Left ventricle myocardium inferior (tissue), 1 donor: ENCODE data around the gene HSD17B4. TPM values are rescaled to one million over a fixed set of nuclear protein-coding genes. Genes with fewer than 3 reads are reported as not detected.

Experiments
- DNase-seq: peaks from one replicate; pipeline ENCODE4 v3.0.0-alpha.2; 2020
- H3K27ac ChIP-seq: fragments of 200-600 bp; replicated peaks from 2 replicates; pipeline ENCODE4 v1.8.0; 2021
- H3K27me3 ChIP-seq: fragments of 200-600 bp; 2 replicates; pipeline ENCODE4 v1.8.0; 2021; ENCODE audit warnings: low read depth
- H3K36me3 ChIP-seq: fragments of 200-600 bp; 2 replicates; pipeline ENCODE4 v1.8.0; 2021
- H3K4me1 ChIP-seq: fragments of 200-600 bp; 2 replicates; pipeline ENCODE4 v1.8.0; 2021
- H3K4me3 ChIP-seq: fragments of 200-600 bp; 2 replicates; pipeline ENCODE4 v1.8.0; 2021; ENCODE audit warnings: mild to moderate bottlenecking, moderate library complexity
- H3K9me3 ChIP-seq: fragments of 200-600 bp; replicated peaks from 2 replicates; pipeline ENCODE4 v1.8.0; 2021
- intact Hi-C: fragments of 100-400 bp; cut with micrococcal nuclease; formaldehyde crosslinking; loops from one replicate; pipeline ENCODE4 v1.11.0; 2022
- total RNA-seq: library from RNA; stranded (reverse); fragmentation: NEBNext Ultra II Directional; extraction: Animal tissue kit (Norgen Biotek cat#: 25700); gene quantifications from one replicate; pipeline ENCODE4 v1.2.1, GENCODE V29; 2021
- TF ChIP-seq, protein P1 (sequence below): fragments of 200-600 bp; IDR thresholded peaks from 2 replicates; pipeline ENCODE4 v1.8.0; 2021; ENCODE audit warnings: antibody characterized with exemption, mild to moderate bottlenecking, borderline replicate concordance
- donor health status: DM: no; HTN: yes; CAD: no; lungs with severe emphysema.

The HSD17B4 gene
- total RNA-seq, 1 donor from 2014 or later, result 236 TPM

DNA sequence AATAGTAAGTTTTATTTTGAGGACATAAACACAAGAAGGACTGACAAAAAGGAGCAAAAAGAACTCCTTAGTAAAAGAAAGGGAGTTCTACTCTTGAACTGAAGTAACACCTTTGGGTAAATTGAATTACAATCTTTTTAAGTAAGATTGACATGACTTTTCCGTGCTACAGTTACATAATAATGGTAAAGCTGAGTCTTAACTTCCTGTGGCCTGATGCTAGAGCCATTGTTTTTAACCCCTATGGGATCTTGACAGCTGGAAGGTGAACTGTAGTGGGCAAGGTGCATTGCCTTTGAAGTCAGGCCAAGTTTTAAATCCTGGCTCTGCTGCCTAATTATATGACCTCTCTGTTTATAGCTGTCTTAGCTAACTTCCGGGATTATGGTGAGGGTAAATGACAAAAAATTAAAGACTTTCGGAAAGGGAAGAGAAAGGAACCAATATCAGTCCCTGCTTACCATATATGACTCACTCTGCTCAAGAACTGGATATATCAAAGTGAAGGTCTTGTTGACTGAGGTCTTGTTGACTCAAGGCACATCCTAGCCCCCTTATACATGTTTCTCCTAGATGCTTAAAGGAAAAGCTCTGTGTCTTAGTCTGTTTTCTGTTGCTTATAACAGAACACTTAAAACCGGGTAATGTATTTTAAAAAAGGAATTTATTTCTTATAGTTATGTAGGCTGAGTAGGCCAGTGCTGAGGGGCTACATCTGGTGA lies 6.8 kb downstream of the HSD17B4 start:
- intact Hi-C loops, result no loop called here
- Histone ChIP-seq H3K36me3 (peaks cover 24% of the 10 kb centered on the region), H3K27me3 (no peaks in the 10 kb centered on the region), H3K4me3 (no peak overlapping the region), H3K27ac (no peak overlapping the region), H3K4me1 (peaks cover 41% of the 10 kb centered on the region), H3K9me3 (no peaks in the 10 kb centered on the region)
- DNase-seq, result no peak
- TF ChIP-seq, protein P1, sequence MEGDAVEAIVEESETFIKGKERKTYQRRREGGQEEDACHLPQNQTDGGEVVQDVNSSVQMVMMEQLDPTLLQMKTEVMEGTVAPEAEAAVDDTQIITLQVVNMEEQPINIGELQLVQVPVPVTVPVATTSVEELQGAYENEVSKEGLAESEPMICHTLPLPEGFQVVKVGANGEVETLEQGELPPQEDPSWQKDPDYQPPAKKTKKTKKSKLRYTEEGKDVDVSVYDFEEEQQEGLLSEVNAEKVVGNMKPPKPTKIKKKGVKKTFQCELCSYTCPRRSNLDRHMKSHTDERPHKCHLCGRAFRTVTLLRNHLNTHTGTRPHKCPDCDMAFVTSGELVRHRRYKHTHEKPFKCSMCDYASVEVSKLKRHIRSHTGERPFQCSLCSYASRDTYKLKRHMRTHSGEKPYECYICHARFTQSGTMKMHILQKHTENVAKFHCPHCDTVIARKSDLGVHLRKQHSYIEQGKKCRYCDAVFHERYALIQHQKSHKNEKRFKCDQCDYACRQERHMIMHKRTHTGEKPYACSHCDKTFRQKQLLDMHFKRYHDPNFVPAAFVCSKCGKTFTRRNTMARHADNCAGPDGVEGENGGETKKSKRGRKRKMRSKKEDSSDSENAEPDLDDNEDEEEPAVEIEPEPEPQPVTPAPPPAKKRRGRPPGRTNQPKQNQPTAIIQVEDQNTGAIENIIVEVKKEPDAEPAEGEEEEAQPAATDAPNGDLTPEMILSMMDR, result no peak

DNA sequence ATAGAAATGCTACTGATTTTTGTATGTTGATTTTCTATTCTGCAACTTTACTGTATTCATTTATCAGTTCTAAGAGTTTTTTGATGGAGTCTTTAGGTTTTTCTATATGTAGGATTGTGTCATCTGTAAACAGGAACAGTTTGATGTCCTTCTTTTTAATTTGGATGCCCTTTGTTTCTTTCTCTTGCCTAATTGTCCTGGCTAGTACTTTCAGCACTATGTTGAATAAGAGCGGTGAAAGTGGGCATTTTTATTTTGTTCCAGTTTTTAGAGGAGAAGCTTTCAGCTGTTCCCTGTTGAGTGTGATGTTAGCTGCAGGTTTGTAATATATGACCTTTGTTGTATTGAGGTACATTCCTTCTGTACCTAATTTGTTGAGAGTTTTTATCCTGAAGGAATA lies 13.3 kb downstream of the HSD17B4 start:
- intact Hi-C loops, result no loop called here
- Histone ChIP-seq H3K4me1 (peaks cover 9% of the 10 kb centered on the region), H3K9me3 (peaks cover 29% of the 10 kb centered on the region), H3K36me3 (peaks cover 23% of the 10 kb centered on the region), H3K27ac (no peak overlapping the region), H3K4me3 (no peak overlapping the region), H3K27me3 (no peaks in the 10 kb centered on the region)
- TF ChIP-seq, protein P1, result no peak
- DNase-seq, result no peak

DNA sequence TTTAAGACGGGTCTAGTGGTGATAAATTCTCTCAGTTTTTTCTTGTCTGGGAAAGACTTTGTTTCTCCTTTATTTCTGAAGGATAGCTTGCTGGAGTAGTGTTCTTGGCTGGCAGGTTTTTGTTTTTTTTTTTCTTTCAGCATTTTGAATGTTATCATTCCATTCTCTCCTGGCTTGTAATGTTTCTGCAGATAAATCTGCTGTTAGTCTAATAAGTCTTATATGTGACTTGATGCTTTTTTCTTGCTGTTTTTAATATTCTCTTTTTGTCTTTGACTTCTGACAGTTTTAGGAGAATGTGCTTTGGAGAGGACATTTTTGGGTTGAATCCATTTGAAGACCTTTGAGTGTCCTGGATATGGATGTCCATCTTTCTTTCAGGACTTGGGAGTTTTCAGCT lies 16.0 kb downstream of the HSD17B4 start:
- Histone ChIP-seq H3K4me3 (no peak overlapping the region), H3K36me3 (peaks cover 31% of the 10 kb centered on the region), H3K9me3 (peaks cover 29% of the 10 kb centered on the region), H3K4me1 (peaks cover 14% of the 10 kb centered on the region), H3K27me3 (no peaks in the 10 kb centered on the region), H3K27ac (no peak overlapping the region)
- DNase-seq, result no peak
- TF ChIP-seq, protein P1, result no peak
- intact Hi-C loops, result no loop called here

DNA sequence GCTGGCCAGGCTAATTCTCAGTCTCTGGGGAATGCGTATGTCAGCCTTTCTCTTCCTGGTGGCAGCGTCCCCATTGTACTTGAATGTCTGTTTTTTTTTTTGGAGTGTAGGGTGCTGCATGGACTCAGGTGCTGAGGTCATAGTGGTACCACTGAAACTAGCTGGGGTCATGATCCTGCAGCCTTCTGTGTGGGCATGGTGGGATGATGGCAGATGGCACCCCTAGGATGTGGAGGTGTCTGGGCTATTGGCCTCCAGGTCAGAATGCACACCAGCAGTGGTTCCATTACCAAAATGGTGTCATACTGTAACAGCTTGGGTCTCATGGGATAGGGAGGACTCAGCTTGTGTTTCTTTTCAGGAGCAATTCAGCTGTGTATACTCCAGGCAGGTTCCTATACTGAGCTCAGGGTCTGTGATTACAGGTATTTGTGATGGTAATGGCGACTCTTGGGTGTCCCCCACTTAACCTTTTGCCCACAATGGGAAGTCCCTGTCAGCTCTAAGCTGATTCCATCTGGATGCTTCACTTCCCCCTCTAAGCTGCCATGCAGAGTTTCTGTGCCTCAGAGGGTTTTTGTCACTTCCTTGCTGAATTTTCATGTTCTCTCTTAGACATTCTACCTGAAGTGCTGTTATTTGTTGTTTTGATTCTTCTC lies 17.9 kb downstream of the HSD17B4 start:
- peaks cover 41% of the 10 kb centered on the region for H3K36me3 ChIP-seq
- intact Hi-C loops, result no loop called here
- no peaks in the 10 kb centered on the region for H3K27me3 ChIP-seq
- H3K4me1 ChIP-seq, result peaks cover 14% of the 10 kb centered on the region
- peaks cover 29% of the 10 kb centered on the region for H3K9me3 ChIP-seq
- no peak overlapping the region for H3K4me3 ChIP-seq
- no peak for DNase-seq
- H3K27ac ChIP-seq, result no peak overlapping the region
- TF ChIP-seq, protein P1, result no peak

DNA sequence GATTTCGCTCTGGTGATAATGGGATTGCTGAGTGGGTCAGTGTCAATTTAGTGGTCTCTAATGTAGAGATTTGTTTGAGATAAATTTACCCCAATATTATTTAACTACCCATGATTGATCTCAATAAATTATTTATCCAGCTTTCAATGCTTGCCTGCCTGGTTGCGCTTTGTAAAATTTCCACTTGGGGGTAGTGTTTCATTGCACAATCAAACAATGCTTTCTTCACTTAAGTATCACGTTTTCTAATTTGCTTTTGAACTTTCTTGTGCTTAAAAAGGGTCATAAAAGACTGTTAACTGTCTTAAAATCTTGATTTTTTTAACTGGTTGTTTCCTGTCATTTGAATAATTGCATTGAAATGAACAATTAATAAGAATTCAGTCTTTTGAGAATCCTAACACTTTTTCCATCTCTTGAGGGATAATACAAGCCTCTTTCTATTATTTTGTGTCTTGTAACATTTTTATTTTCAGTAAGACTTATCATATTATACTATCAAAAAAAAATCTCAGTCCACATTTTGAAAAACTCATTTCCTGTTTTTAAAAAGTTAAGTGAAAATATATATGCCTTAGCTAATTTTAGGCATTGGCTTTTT lies 18.7 kb downstream of the HSD17B4 start:
- Histone ChIP-seq H3K4me1 (peaks cover 9% of the 10 kb centered on the region), H3K27me3 (no peaks in the 10 kb centered on the region), H3K36me3 (peaks cover 46% of the 10 kb centered on the region), H3K9me3 (peaks cover 29% of the 10 kb centered on the region), H3K27ac (no peak overlapping the region), H3K4me3 (no peak overlapping the region)
- intact Hi-C loops, result no loop called here
- no peak for DNase-seq
- TF ChIP-seq, protein P1, result peak; percentile 60
